NCI-H146 treated with DMSO at 0.1 percent for 48 hours (cell line): ENCODE results near the gene RAET1G.
"Not testable (repeated sequence)": the region's sequence is repeated elsewhere in the genome, so short reads cannot be mapped to it uniquely, and the experiment has no call there.

Experiments
- DNase-seq: peaks from one replicate; lab custom pipeline; 2025; ENCODE audit not compliant: unreplicated experiment; lab: John Stamatoyannopoulos, UW

RAET1G gene

DNA sequence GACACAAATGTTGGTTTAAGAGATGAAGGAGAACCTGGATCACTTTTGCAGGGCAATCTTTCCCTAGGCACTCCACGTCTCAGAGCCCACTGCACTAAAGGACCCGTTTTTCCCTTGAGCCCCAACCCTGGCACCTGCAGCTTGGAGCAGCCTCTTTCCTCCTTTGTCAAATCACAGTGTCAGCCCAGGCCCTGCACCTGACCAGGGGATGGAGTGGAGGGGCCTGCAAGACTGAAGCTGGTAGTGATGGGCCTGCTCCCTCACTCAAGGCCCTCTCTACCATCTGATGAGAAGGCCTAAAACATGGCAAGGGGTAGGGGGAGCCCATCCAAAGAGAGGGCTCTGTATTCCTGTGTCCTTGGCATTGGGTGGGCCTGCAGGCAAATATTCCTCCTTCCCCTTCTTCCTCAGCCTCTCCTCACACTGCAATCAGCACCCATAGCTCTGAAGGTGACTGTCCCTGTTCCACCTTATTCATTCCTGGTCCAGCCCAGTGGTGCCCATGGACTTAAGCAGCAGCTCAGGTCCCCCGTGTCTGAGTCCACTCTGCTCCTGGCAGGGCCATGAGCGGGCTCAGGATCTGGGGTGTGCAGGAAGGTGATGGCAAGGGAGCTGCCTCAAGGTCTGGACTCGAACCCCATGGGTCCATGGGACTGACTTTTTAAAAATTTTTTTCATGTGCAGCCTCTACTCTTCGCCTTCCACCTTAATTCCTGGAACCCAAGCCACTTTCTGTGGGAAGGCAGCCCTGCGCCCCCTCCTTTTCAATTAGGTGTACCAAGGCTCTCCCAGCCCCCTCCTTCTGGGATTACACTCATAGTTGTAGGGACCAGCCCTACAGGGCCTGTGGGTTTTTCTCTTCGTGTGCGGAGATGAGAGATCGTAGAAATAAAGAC, 6.7 kb downstream of the RAET1G start:
- DNase-seq, result no peak

DNA sequence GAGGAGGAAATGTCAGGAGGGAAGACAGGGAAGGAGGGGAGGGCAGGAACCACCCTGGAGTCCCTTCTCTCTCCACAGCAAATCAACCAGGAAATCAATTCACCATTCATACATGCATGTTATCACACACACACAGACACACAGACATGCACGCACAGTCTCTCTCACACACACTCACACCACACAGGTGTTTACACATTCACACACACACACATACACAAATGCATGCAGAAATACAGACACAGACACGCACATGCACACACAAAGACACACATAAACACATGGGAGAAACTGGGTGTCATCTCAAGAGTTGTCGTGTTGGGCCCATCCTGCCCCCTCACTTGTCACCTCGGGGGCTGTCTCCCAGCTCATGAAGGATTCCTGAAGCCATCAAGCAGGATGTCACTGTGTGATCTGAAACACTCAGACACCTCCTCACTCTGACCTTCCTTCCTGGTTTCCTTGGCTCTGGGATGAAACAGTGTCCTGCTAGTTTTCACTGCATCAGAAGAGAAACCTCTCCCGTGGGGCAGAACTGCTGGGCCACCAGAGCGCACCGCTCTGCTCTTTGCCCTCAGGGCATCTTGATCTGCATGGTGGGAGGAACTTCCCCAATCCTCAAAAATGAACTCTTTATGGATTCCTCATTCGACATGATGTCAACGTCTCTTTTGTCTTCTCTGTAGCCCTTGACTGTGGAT, 9.2 kb downstream of the RAET1G start:
- DNase-seq, result no peak

DNA sequence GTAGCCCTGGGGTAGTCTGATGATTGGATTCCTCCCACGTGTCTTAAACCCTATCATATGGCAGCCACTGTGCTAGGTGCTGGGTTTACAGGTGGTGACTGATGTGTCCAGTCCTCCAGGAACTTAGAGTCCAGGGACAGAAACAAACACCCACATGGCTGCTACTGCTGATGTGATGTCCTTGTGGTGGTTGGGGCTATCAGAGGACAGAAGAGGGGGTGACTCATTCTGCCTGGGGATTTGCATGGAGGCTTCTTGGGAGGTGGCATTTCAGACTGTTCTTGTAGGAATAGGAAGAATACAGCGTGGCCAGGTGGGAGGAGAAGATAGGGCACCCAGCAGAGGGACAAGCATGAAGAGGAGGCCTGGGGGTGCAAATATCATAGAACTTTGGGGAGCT, 9.8 kb downstream of the RAET1G start:
- DNase-seq, result no peak

DNA sequence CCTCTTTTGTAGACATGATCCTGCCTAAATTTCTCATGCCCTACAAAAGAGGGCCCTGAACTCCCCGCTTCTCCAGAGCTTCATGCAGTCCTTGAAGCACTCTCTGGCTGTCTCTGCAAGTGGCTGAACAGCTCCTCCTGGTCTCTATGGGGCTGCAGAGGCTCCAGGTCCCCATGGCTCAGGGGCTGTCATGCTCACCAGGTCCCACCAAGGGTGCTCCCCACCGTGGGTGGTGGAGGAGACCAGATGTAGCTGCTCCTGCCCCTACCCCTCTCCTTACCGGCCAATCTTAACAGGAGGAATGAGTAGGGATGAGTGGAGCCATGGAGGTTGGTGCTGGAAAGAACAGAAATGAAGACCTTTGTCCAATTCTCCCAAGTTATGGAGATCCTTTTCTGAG, 10.2 kb downstream of the RAET1G start:
- not testable (repeated sequence) for DNase-seq

DNA sequence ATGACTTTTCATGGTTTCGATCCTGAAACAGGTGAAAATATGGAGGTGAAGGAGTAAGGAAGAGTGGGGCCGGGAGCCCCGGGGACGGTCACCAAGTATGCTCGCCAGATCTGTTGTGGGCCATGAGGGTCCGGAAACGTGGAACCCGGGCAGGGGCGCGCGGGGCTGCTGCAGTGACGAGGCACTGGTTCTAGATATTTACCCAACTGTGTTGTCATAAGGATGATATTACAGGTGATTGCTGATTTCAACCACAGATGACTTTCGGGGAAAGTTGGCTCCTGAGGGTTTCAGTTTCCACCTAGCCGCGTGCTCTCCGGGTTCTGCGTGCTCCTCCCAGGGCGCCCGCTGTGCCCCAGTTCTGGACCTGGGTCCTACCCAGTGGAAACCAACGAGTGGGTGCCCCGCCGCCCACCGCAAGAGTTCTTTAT, 12.2 kb downstream of the RAET1G start:
- no peak for DNase-seq

DNA sequence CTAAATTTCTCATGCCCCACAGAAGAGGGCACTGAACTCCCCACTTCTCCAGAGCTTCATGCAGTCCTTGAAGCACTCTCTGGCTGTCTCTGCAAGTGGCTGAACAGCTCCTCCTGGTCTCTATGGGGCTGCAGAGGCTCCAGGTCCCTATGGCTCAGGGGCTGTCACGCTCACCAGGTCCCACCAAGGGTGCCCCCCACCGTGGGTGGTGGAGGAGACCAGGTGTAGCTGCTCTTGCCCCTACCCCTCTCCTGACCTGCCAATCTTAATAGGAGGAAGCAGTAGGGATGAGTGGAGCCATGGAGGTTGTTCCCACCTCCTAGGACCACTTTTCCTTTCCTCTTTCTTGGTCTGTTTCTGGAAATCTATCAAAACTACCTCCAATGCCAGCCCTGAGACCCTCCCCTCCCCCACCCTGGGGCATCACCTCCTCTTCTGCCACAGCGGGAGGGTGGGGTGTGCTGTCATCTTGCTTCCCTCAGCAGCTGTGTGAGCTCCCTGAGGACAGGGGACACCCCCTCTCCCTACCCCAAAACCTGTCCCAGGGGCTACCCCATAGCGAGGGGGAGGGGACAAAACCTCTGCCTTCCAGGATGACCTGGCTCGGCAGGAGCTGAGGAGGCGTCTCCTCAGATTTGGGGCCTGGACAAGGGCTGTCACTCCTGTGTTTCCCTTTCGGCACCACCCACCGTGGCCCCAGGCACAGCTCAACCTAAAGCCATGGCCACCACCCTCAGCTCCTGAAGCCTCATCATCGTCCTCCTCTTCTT, 13.0 kb downstream of the RAET1G start:
- no peak for DNase-seq

DNA sequence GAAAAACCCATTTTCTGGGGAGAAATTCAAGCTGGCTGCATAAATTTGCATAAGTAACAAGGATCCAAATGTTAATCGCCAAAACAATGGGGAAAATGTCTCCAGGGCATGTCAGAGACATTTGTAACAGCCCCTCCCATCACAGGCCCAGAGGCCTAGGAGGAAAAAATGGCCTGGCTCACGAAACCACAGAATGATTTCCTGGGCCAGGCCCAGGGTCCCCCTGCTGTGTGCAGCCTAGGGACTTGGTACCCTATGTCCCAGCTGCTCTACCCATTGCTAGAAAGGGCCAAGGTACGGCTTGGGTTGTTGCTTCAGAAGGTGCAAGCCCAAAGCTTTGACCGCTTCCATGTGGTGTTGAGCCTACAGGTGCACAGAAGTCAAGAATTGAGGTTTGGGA, 14.4 kb downstream of the RAET1G start:
- not testable (repeated sequence) for DNase-seq

DNA sequence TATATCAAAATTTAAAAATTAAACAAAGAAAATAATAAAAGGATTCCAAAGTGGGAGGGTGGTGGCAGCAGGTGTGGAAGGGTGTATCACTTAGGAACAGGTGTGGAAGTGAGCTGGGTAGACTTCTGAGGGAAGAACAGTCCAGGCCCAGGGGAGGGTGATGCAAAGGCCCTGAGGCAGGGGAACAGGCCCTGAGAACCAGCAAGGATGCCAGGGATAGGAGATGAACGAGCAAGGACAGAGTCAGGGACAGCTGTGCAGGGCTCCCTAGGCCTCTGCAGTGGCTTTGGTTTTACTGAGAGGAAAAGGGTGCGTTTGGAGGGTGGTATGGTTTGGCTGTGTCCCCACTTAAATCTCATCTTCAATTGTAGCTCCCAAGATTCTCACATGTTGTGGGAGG, 15.6 kb downstream of the RAET1G start:
- no peak for DNase-seq

DNA sequence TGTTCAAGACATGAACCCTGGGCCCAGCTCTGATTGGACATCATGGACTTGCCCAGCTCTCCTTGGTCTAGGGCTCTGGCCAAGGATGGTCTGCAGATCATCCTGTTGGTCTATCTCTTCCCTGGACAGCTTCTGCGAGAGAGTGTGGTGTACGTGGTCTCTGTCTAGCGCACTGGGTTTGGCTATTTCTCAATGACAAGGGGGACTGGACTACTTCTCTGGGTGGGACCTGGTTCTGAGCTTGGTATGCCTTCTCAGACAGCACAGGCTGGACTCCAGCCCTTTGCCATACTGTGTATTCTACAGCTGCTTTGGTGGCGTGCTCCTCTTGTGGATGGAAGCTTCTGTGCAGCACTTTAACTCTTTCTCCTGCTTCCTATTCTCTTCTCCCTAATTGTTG, 16.5 kb downstream of the RAET1G start:
- no peak for DNase-seq

DNA sequence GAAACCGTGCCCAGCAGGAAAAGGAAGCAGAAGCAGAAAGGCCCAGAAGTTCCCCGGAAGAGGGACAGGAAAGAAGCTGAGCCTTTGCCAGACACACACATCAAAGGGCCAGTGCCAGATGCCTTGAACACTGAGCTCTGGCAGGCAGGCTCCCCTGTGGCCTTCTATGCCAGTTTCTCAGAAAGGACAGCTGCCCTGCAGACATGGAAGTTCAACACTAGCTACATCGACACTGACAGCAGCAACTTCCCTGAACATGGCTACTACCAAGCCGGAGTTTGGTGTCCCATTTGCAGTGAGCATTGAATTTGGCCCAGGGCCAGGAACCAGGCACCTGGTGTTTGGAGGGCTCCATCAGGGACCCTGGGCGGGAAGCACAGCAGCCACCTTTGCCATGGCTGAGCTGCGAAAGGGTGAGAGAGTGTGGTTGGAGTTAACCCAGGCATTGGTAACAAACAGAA, 17.0 kb downstream of the RAET1G start:
- no peak for DNase-seq

DNA sequence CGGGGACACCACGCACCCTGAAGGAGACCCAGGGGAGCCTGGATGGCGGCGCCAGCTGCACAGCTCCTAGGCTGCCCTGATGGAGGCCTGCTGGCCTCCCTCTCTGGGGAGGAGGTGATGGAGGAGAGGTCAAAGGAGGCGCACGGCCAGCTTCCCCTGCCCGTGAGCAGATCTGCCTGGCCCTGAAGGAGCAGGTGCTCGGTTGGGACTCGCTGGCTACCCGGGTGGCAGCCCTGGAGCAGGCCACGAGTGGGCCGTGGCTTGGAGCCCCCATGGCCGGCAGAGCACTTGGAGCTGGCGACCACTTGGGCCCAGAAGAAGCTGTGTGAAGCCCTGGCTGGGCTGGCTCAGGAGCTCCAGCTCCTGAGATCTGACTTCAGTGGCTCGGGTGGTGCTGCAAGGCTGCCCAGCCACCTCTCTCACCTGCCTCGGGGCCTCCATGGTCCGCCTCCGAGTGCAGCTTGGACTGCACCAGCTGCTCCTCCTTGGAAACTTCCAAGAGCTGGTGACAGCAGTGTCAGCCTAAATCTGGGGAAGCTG, 17.5 kb downstream of the RAET1G start:
- no peak for DNase-seq

DNA sequence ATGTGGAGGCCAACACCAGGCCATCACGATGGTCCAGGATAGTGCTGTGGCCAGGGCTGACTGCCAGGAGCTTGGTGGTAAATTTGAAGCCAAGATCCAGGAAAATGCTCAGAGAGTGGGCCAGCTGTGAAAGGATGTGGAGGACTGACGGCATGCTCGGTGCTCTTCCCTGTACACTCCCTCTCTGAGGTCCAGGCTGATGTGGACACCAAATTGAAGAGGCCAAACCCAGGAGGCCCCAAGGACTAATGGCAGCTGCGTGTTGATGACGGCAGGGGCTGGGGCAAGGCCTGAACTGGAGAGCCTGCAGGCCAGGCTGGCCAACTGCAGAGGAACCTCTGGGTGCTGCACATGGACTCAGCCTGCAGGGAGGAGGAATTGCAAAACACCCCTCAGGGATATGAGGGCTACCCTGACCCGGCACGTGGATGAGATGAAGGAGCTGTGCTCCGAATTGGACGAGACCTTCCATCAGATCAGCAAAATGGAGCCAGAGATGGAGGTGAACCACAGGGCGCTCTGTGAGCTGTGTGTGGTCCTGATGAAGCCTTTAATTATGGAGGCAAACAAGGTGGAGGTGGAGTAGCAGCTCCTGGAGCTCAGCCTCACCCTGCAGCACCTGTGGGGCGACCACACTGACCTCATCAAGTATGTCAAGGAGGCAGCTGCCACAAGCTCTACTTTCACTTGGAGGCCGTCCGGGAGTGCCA, 18.1 kb downstream of the RAET1G start:
- peak; percentile 33 for DNase-seq

DNA sequence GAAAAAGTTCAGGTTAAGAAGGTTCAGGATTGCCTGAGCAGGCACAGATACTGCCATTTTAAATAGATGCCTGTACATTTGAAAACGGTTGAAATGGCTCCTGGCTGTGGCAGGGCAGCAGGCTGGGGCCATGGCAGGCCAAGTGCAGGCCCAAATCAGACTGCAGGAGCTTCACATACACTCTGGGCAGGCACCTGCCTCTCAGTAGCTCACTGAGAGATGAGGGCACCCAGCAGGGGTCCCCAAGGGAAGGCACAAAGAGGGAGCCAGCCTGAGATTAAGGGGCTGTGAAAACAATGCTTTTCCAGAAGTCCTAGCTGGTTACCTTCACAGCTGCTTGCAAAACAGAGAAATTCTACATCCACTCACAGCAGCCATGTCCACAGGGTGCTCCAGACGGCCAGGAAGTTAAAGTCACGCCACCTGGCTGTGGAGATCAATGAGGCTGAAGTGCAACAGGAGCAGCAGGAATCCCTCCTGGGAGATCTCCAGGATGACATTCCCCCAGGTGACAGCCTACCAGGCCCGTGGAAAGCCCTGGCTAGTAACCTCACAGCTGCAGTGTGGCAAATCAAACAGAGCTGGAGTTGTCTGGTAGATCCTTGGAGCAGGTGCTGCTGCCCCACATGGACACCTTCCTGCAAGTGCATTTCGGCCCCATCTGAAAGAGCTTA, 18.8 kb downstream of the RAET1G start:
- peak; percentile 95 for DNase-seq

DNA sequence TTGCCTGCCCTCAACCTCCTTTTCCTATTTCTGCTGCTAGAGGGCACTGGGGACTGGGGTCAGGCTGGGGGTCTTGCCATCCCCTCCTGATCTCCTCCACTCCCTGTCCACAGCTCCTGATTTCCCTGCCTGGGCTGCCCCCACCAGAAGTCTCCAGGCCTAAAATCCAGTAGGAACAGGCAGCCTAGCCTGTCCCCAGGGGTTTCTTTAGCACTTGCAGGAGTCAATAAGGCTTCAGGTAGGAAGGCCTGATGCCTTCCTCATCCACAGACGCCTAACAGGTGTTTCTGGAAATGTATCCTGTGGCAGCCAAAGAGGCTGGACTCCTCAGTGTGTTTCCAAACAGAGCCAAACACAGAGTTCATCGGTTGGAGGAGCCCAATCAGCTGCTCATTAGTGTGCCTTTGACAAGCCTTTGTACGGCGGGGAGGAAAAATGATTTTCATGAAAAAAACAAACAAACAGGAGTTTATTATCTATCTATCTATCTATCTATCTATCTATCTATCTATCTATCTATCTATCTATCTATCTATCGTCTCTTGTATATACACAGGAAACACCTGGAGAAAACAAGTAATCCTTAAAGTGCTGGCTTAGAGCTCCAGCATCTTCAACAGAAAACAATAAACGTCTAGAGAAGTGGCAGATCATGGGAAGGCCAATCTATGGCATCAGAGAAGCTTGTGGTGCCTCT, 21.3 kb downstream of the RAET1G start:
- no peak for DNase-seq

DNA sequence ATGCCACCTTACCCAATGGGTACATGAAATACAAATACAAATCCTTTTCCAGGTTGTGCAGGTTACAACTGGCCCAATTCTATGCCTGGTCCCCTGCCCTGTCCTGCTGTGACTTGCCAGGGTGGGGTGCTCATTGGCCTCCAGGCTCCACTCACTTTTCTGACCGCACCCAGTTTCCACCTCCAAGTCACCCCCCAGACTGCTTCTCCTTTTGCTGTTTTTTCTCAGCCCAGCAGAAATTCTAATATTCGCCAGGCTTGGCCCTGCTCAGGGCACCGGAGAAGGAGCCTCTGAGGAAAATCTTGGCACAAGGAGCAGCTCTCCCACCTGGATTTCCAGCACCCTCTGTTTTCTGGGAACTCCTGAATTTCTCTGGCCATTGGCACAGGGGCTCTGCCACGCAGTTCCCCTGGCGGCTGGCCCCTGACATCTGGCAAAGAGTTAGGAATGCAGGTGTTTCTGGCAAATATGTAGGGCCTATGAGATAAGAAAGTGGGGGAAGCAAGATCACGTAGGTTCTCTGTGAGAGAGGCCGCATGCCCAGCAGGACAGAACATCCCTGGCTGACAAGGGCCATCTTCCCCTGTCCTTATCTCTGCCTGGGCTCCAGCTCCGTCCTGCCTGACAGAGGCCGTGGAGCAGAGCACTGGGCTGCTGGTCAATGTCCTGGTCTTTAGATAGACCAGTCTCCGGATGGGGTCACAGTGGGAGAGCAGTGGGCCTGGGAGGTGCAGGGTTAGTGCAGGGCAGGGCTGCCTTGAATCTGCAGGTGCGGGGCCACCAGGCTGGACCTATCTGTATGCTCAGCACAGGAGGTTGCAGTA, 22.1 kb downstream of the RAET1G start:
- DNase-seq, result no peak

DNA sequence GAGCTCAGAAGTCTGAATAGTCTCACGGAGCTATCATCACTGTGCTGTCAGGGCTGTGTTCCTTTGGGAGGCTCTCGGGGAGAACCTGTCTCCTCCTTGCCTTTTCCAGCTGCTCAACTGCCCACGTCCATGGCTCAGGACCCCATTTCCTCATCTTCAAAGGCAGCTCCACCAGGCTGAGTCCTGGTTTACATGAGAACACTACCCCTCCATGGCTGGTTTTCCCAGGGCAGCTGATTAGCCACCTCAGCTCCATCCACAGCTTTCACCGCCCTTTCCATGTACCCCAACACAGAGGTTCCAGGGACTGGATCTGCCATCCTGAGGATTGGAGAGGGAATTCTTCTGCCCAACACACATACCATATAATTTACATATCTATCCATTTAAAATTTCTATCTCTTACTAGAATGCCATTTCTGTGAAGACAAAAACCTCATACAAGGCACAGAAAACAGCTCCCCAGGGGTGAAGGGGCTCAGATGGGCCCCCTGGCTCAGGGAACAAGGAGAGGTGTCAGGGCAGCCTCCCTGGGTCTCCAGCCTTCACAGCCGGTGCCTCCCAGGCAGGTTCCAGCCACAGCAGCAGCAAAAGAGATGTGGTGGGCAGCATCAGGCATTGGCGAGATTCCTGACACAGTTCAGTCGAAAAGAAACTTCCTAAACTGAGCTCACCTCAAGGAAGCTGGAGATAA, 22.8 kb downstream of the RAET1G start:
- no peak for DNase-seq

DNA sequence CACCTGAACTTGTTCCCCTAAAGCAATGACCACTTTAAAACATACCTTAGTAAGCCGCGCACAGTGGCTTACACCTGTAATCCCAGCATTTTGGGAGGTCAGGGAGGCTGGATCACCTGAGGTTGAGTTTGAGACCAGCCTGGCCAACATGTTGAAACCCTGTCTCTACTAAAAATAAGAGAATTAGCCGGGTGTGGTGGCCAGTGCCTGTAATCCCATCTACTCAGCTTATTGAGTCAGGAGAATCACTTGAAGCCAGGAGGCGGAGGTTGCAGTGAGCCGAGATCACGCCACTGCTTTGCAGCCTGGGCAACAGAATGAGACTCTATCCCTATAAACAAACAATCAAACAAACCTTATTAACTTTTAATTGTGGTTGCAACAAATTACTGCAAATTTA, 23.4 kb downstream of the RAET1G start:
- no peak for DNase-seq

DNA sequence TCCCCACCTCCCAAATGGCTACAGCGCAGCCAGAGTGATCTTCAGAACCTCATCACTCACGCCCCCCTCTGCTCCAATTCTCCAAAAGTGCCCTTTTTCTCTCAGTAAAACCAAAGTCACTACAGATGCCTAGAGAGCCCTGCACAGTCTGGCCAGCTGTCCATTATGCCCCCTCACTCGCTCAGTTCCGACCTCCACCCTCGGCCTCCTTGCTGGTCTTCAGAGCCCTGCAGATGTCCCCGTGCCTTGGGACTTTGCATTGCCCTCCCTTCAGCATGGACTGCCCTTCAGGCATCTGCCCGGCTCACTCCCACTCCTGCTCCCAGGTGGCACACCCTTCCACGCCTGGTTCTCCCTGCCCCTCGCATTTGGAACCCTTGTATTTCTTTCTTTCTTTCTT, 24.0 kb downstream of the RAET1G start:
- no peak for DNase-seq
